Caki2 (cell line): Measurements from ENCODE around the gene CYP2W1. TPM values are rescaled to one million over a fixed set of nuclear protein-coding genes. Genes with fewer than 3 reads are reported as not detected.

Source experiments
- DNase-seq: peaks from one replicate; pipeline ENCODE4 v3.0.0-alpha.2; 2015; ENCODE audit warnings: low read depth
- in situ Hi-C: cut with HindIII; loops from 2 replicates; pipeline ENCODE4 v1.10.0; 2016; ENCODE audit warnings: low sequenced_read_pairs, low pct_unique_long_range_greater_than_20kb, mixed read lengths
- total RNA-seq: library from RNA; depleted of rRNA; stranded (reverse); fragments of >200 nt; shearing (Covaris generic); gene quantifications from 2 replicates; pipeline ENCODE4 v1.2.3, GENCODE V29; 2014; ENCODE audit warnings: low replicate concordance

CYP2W1 gene
- total RNA-seq, 1 experiment from 2014 or later = not detected

DNA sequence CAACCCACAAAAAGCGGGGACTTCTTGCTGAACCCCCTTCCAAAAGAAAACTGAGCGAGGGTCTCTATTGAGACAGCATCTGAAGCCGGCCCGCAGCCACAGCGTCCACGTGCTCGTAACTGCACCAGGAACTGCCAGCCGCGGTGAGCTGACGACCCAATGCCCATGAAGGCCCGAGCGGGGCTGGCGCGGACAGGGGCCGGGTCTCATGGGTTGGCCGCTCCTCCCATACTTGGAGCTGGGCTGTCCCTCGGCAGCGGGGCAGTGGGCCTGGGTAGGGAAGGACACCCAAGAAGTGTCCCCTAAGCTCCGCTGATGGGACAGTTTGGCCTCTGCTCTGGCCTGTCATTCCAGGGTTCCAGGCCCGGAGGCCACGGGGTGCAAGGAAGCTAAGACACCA lies 22.3 kb downstream of the CYP2W1 start:
- no peak for DNase-seq
- in situ Hi-C loops = no loop called here

DNA sequence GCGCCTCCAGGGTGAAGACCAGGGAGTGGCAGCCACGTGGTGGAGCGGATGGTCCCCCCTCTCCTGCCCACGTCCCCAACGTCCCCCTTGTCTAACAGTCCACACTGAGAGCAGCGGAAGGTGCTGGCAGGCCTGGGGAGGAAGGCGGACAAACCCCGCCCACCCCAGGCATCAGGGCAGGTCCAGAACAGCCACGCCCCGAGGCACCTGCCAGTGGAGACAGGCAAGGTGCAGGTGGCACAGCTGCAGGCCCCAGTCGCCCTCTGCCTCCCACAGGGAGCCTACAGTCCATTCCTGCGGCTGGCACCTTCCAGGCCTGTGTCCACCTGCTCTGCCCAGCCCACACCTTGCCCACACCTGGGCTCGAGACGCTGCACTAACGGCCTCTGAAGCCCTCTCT lies 24.9 kb downstream of the CYP2W1 start:
- in situ Hi-C loops = no loop called here
- no peak for DNase-seq

DNA sequence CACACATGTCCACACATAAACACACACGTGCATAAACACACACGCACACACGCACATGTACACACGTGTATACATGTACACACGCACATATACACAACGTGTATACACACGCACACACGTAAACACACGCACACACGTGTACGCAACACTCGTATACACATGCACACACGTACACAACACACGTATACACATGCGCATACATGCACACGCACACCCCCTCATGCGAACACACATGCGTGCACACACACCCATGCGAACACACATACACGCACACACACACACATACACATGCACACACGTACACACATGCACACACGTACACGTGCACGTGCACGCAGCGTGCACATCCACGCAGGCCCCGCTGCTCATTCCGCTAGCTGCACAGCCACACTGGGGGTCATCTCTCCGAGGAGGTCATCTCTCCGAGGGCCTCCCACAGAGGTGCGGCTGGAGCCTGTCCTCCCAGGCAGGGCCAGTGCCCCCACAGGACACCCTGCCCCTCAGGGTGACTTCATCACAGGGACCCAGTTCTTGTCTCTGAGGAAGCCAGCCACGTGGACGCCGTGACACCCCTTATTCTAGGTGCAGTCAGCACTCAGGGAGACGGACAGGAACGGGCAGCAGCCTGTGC lies 25.9 kb downstream of the CYP2W1 start:
- in situ Hi-C loops = no loop called here
- DNase-seq = no peak

DNA sequence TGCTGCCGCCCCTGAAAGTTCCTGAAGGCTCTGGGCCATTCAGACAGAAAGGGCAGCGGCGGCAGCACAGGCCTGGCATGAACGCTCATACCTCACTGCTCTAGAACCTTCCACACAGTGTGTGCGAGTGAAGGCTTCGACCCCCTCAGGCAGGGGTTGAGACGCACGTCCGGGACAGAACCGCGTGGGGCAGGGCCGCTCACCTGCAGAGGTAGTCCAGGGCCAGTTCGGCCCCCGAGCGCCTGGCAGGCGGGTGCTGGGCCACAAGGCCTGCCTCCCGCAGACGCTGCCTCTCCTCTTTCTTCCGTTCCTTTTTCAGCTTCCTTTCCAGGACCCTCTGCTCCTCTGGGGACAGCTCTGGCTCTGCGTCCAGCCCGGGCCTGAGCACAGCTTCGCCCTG lies 26.8 kb downstream of the CYP2W1 start:
- no peak for DNase-seq
- in situ Hi-C loops = no loop called here

DNA sequence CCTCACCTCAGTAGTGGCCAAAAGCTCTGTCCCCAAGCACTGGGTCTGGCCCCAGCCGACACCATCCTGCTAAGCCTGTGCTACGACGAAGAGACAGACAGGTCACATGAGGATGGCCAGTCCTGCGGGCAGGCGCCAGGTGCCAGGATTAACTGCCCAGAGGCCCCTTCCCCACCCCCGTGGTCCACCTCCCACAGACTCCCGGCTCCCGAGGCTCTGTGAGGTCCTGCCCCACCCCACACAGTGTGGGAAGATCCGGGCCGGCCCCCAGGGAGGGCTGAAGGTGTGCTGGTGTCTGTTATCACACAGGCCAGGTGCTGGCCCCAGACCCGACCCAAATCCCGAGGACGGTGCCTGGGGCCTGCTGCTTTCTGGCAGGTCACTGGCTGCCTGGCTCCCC lies 27.2 kb downstream of the CYP2W1 start:
- in situ Hi-C loops = no loop called here

DNA sequence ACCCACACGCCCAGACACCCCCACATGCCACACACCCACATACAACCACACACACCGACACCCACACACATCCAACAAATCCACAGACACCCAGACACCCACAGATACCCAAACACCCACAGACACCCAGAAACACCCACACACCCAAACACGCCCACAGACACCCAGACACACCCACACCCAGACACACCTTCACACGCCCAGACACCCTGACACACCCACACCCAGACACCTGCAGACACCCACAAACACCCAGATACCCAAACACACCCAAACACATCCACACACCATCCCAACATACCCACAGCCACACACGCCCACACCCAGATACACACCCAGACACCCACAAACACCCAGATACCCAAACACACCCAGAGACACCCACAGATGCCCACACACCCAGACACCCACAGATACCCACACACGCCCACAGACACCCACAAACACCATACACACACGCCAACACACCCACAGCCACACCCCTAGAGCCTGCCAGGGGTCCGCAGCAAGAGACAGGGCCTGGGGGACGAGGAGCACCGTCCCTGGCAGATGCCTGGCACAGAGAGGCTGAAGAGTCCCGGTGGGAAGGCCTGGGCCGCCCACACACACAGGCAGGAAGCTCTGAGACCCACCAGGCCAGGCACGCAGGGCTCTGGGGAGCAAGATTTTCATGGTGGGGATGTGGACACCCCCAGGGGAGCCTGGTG lies 28.5 kb downstream of the CYP2W1 start:
- DNase-seq = no peak
- in situ Hi-C loops = no loop called here

More for the DNA sequence above, 27.2 kb downstream of the CYP2W1 start:
- DNase-seq = no peak

DNA sequence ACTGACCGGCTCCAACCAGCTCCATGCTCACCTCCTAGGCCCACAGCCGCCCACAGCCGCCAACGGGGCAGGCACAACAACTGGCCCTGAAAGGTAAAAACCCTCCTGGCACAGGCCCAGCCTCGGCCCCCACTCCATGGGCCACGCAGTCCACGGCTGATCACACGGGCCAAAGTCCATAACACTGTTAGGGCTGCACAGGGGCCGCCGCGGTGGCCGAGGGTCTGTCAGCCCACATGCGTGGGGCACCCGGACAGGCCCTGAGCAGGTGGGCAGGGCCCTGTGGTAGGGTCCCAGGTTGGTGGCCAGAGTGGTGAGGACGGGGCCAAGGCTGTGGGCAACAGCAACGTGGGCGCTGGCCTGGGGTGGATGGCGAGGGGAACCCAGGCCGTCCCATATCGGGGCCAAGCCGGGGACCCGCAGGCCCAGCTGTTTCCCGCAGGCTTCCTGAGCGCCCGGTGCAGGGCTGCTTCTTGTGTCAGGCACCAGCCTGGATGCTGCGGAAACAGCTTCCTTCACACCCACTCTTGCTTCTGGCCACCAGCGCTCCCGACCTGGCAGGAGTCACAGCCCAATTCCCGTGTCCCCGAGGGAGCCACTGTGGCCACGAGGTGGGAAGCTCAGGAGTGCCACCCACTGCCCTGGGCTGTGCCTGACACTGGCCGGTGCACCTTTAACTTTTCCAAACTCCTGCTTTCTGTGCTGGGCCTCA lies 29.2 kb downstream of the CYP2W1 start:
- in situ Hi-C loops = no loop called here
- DNase-seq = no peak

DNA sequence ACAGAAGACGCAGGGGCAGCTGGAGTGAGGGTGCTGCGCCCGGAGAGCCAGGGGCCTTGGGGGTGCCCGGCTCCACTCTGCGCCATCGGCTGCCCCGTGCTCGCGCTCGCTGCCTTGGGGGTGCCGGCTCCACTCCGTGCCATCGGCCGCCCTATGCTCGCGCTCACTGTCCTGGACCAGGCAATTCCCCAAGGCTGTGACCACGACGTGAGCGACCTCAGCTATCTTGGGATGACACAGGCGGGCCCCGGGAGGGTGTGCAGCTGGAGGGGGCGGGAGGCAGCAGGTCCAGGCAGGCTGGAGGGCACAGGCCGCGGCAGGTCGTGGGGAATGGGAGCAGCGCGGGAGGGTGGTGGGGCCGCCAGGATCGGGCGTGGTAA lies 29.7 kb downstream of the CYP2W1 start:
- no peak for DNase-seq
- in situ Hi-C loops = no loop called here

DNA sequence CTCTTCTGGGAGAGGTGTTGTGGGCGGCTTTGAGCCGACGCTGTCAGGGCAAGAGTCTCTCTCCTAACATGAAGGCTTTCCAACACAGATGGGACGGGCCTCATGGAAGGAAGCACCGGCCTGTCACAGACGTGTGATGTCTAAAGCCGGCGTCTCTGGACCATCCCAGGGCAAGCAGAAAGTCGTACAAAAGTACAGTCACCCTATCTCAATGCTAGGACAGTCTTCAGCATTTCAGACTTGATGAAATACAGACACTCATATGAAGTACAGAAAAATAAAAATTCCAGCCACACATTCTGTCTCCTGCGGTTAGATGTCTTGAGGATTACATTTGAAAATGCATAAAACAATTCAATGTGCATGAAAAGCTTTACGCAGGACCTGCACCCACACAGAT lies 30.6 kb downstream of the CYP2W1 start:
- DNase-seq = no peak
- in situ Hi-C loops = no loop called here

DNA sequence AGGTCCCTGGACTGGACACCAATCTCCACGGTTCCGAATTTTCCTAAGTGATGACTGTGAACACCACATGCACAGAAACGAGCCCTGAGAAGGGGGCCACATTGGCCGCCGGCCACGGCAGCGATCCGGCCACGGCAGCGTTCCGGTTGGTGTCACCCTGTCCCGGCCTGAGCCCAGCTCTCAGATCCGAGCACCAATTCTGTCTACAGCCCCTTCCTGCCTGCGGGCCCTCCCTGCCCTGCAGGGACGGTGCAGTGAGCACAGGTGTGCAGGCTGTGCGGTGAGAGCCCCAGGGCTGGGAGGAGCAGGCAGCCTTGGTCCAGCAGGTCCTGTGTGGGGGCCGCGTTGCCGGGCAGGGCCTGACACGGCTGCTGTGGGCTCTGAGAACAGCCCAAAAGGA lies 31.7 kb downstream of the CYP2W1 start:
- no peak for DNase-seq
- in situ Hi-C loops = no loop called here

DNA sequence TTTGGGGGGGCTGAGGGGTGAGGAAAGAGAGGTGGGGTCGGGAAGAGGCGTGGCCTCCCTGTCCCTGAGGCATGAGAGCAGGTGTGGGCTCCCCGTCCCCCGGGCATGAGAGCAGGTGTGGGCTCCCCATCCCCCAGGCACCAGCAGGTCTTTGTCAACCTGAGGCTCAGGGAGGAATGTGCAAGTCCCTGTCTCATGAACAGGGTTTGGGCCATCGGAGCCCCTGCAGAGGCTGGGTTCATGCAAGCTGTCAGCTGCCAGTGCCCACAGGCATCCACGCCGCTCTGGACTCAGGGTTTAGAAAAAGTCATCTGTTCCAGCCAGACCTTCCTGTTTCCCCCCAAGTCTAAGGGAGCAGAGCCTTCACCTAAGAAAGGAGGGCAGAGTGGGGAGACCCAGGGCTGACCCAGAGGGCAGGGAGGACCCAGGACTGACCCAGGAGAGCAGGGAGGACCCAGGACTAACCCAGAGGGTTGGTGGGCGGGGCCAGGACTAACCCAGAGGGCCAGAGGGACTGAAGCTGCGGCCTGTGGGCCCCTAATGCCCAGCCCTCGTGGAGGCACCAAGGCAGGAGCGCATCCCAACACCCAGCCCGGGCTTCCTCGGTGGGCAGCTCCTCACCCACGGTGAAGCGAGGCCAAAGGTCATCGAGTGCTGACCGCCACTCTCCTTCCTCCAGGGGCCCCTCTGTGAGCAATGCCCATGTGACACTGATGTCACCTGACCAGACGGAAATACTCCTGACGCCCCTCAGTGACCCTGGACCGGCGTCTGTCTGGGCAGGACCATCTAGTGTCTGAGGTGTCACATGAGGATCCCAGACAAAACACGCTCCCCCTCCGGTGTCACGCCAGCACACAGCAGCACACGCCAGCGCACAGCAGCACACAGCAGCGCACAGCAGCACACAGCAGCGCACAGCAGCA lies 32.5 kb downstream of the CYP2W1 start:
- peak; percentile 46 for DNase-seq
- in situ Hi-C loops = no loop called here

DNA sequence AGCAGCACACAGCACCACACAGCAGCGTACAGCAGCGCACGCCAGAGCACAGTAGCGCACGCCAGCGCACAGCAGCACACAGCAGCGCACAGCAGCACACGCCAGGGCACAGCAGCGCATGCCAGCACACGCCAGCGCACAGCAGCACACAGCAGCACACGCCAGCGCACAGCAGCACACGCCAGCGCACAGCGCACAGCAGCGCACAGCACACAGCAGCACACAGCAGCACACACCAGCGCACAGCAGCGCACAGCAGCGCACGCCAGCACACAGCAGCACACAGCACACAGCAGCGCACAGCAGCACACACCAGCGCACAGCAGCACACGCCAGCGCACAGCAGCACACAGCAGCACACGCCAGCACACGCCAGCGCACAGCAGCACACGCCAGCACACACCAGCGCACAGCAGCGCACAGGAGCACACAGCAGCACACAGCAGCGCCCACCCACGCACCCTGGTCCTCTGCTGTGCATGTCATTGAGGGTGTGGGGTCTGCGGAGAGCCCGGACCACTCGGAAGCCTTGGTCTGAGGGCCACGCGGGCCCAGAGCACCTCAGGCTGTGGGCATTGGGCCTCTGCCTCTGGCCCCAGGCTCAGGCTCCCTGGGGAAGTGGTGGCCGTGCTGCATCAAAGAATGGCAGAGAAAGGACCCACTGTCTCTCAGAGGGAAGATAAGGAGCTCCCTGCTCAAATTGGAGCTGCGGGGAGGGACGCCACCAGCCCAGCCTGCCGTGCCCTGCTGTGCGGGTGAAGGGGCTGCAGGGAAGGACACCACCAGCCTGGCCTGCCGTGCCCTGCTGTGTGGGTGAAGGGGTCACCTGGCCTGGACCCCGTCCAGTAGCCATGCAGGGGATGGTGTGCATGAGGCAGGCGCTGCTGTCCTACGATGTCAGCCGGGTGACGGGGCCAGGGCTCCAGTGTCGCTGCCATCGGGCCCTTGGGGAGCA lies 33.9 kb downstream of the CYP2W1 start:
- no peak for DNase-seq
- in situ Hi-C loops = no loop called here

DNA sequence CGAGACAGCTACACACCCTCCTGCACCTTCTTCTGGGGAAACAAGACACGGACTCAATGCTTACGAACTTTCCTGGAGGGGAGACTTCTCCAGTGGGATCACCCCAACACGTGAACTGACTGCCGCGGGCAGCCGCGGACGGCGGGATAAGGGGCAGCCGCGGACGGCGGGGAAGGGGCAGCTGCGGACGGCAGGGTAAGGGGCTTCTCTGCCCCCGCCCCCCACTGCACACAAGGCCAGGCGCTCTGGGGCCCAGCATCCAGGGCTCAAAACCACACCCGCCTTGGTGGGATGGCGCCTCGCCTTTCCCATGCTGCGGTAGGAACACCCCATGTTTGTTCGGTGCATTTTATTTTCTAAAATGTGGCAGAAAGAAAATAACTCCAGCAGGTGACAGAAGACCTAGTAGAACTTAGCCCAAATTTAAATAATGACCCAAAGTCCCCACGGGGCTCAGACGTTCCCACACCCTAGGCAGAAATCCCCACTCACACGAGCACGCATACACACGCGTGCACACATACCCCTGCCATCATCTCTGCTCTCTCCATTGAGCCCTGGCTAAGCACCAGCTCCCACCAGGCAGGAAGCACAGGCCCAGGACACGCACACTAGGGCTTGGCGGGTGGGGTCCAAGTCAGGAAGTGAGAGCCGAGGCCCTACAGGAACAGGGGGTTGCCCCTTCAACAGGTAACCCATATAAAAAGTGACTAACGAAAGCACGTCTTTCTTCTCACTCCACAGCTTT lies 34.8 kb downstream of the CYP2W1 start:
- in situ Hi-C loops = no loop called here

DNA sequence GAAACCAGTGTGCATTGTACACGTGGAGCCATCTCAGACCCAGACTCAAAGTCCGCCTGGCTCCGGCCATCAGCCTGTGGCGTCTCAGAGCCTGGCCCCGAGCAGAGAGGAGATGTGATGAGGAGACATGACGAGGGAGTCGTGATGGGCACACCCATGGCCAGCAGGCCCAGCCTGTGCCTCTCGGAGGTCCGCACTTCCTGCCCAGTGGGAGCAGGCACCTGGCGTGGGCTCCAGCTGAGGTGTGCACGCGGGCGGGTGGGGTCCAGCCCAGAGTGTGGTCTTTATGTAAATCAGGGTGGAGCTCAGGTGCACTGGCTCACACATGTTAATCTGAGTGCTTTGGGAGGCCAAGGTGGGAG lies 35.3 kb downstream of the CYP2W1 start:
- DNase-seq = no peak
- in situ Hi-C loops = no loop called here

More for the DNA sequence above, 34.8 kb downstream of the CYP2W1 start:
- DNase-seq = no peak

DNA sequence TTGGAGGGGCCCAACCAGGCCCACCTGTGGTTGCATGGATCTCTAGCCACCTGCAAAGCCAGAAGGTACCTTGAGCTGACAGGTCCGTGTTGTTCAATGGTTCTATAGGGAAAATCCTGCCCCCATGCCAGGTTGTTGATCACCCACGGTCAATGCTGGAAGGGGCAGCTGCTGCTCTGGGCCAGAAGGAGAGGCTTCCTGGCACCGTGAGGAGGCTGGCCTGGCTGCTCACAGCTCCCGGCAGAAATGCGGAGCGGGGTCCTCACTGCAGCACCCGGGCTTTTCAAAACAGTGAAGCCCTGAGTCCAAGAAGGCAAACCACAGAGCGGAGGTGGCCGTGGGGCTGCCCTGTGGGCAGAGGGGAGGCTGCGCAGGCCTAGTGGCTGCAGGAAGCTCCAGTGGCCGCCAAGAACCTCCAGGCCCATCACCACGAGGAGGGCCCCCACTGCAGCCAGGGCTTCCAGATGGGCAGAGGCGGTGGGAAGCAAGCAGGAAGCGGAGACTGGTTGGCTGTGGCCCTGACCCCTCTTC lies 36.3 kb downstream of the CYP2W1 start:
- no peak for DNase-seq
- in situ Hi-C loops = no loop called here

DNA sequence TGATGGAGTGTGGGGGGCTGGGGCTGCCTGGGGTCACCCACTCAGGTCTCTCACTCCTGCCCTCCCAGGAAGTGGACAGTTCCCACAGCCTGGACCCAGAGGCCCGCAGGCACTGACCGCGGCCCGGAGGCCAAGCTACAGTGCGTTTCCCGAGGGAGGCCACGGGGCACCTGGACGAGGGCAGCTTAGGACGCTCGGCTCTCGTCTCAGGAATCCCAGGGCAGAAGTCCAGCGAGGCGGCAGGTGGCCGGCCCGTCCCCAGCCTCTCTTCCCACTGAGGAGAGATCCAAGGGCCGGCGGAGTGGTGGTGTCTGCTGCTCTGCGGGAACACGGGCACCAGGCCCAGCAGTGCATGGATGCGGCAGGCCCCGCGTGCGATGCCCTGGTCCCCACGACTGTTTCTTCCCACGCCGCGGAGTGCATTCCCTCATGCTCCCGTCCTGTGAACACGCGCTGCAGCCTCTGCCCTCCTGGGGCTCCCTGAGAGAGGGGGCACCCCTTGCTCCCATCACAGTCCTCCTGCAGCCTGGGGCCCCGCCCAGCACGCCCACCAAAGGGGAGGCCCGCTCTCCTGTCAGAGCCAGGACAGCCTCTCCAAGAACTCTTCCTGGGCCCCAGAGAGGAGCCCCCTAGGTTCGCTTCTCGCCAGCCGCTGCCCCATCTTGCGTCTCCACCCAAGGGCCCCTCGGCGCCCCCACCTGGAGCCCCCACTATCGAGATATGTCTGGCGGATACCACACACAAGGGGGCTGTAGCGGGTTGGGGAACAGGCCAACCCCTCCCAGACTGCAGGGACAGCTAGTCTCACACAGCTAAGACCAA lies 37.0 kb downstream of the CYP2W1 start:
- in situ Hi-C loops = no loop called here
- no peak for DNase-seq
